22Rv1 (cell line): ENCODE data around the gene THSD4.

Source experiments
- CTCF ChIP-seq: fragments of 450-650 bp; IDR thresholded peaks from 2 replicates; pipeline ENCODE4 v1.5.1; 2017; ENCODE audit warnings: mild to moderate bottlenecking
- ZFX ChIP-seq: fragments of 450-650 bp; IDR thresholded peaks from 2 replicates; pipeline ENCODE4 v1.6.1; 2017; ENCODE audit warnings: antibody characterized with exemption, borderline replicate concordance

GRCh38 chr15:71708051-71708429 lies 592.8 kb downstream of the THSD4 start:
- TF ChIP-seq CTCF (no peak), ZFX (no peak)
